B cell (primary cell): ENCODE measurements around the gene CD247. TPM values are rescaled to one million over a fixed set of nuclear protein-coding genes. Genes with fewer than 3 reads are reported as not detected.

Experiments
- ATAC-seq: fragments of 200-7000 bp; cut with Tn5 transposase; one replicate; pipeline ENCODE4 v1.10.0; 2021; ENCODE audit warnings: low read depth, mild to moderate bottlenecking, moderate number of reproducible peaks, moderate library complexity
- CTCF ChIA-PET: fragments of 350-600 bp; sonication (Branson Sonifier 250); formaldehyde crosslinking; loops from one replicate; lab custom pipeline; 2021; ENCODE audit warnings: antibody characterized with exemption, inconsistent platforms; lab: Charles Lee
- POLR2A ChIA-PET: fragments of 350-600 bp; sonication (Branson Sonifier 250); formaldehyde crosslinking; loops from one replicate; lab custom pipeline; 2021; ENCODE audit warnings: antibody characterized with exemption; lab: Charles Lee
- DNase-seq: peaks from one replicate; pipeline ENCODE4 v3.0.0; 2013
- H2AFZ ChIP-seq: 2 replicates; pipeline ENCODE4 v1.6.1; 2012; ENCODE audit warnings: mild to moderate bottlenecking, low read depth, low read length; ENCODE audit not compliant: insufficient read depth, poor library complexity, severe bottlenecking
- H3K27ac ChIP-seq, 2 donors: 1 replicate in 1 of 2; 2 replicates in 1 of 2; pipeline ENCODE4 v1.5.1; 2012 to 2013; ENCODE audit warnings: low read length in 2 of 2, mild to moderate bottlenecking in 2 of 2, moderate library complexity in 1 of 2
- H3K27me3 ChIP-seq, 4 experiments: fragments of 200-600 bp in 1 of 4; sonication (generic) in 1 of 4; replicated peaks in 1 of 4; 1 replicate in 2 of 4; 2 replicates in 2 of 4; pipeline versions ENCODE4 v1.6.1 to v1.7.0; 2013 to 2016; ENCODE audit warnings: low read length in 3 of 4, mild to moderate bottlenecking in 2 of 4, mixed read lengths in 1 of 4, moderate library complexity in 1 of 4; ENCODE audit not compliant: insufficient read depth in 4 of 4, control insufficient read depth in 3 of 4; ENCODE audit errors: control extremely low read depth in 1 of 4
- H3K36me3 ChIP-seq, 2 experiments: replicated peaks in 1 of 2; 1 replicate in 1 of 2; 2 replicates in 1 of 2; pipeline versions ENCODE4 v1.6.1 to v1.7.1; 2013; ENCODE audit warnings: low read length in 1 of 2; ENCODE audit not compliant: insufficient read depth in 2 of 2, control insufficient read depth in 1 of 2; ENCODE audit errors: control extremely low read depth in 1 of 2, extremely low read depth in 1 of 2
- H3K4me1 ChIP-seq, 2 donors: fragments of 200-600 bp in 1 of 2; sonication (generic) in 1 of 2; 1 replicate in 1 of 2; 2 replicates in 1 of 2; pipeline versions ENCODE4 v1.5.1 to v1.6.1; 2013 to 2017; ENCODE audit warnings: low read length in 2 of 2; ENCODE audit not compliant: control insufficient read depth in 2 of 2, insufficient read depth in 2 of 2
- H3K4me2 ChIP-seq: replicated peaks from 2 replicates; pipeline ENCODE3; 2012; ENCODE audit warnings: mild to moderate bottlenecking, low read depth, low read length; ENCODE audit not compliant: poor library complexity, severe bottlenecking
- H3K4me3 ChIP-seq, 5 experiments: fragments of 200-600 bp in 1 of 5; sonication (generic) in 1 of 5; 1 replicate in 3 of 5; 2 replicates in 2 of 5; pipeline versions ENCODE4 v1.5.1 to v1.7.0; 2011 to 2016; ENCODE audit warnings: low read length in 4 of 5, mild to moderate bottlenecking in 4 of 5, low read depth in 2 of 5, control low read depth in 1 of 5, moderate library complexity in 1 of 5; ENCODE audit not compliant: insufficient read depth in 1 of 5; ENCODE audit errors: control extremely low read depth in 1 of 5, extremely low read depth in 1 of 5
- H3K79me2 ChIP-seq: fragments of 200-600 bp; sonication (generic); one replicate; pipeline ENCODE4 v1.6.0; 2016; ENCODE audit warnings: low read length; ENCODE audit not compliant: control insufficient read depth, insufficient read depth
- H3K9ac ChIP-seq: fragments of 200-600 bp; sonication (generic); 2 replicates; pipeline ENCODE4 v1.6.1; 2017; ENCODE audit warnings: mild to moderate bottlenecking, low read length, moderate library complexity
- H3K9me3 ChIP-seq, 3 donors: one replicate each; pipeline versions ENCODE4 v1.6.1 to v1.7.1; 2013; ENCODE audit warnings: low read length in 2 of 3; ENCODE audit not compliant: control insufficient read depth in 2 of 3, insufficient read depth in 1 of 3; ENCODE audit errors: control extremely low read depth in 1 of 3
- H4K20me1 ChIP-seq: 2 replicates; pipeline ENCODE4 v1.6.0; 2012; ENCODE audit warnings: mild to moderate bottlenecking, low read length; ENCODE audit not compliant: insufficient read depth, control insufficient read depth, poor library complexity, severe bottlenecking
- H3K27ac Mint-ChIP-seq: one replicate; pipeline ENCODE4 v1.8.0; 2021; ENCODE audit warnings: mixed read lengths
- H3K27me3 Mint-ChIP-seq: one replicate; pipeline ENCODE4 v1.8.0; 2021; ENCODE audit warnings: mixed read lengths
- H3K4me1 Mint-ChIP-seq: one replicate; pipeline ENCODE4 v1.8.0; 2021; ENCODE audit warnings: mixed read lengths
- H3K4me3 Mint-ChIP-seq: one replicate; pipeline ENCODE4 v1.8.0; 2021; ENCODE audit warnings: mixed read lengths
- H3K9me3 Mint-ChIP-seq: one replicate; pipeline ENCODE4 v1.8.0; 2022; ENCODE audit warnings: mixed read lengths; ENCODE audit not compliant: insufficient read depth
- CTCF ChIP-seq: fragments of 200-600 bp; IDR thresholded peaks from one replicate; pipeline ENCODE4 v1.8.0; 2022; ENCODE audit warnings: antibody characterized with exemption, mild to moderate bottlenecking
- EZH2 ChIP-seq: IDR thresholded peaks from 2 replicates; pipeline ENCODE4 v1.6.1; 2012; ENCODE audit warnings: borderline replicate concordance, low read depth, mild to moderate bottlenecking, moderate library complexity, low read length; ENCODE audit not compliant: insufficient read depth, poor library complexity, severe bottlenecking
- WGBS: methylation state at CpG from one replicate; pipeline ENCODE4 v1.1.5; 2013; ENCODE audit warnings: missing lambda C conversion rate; ENCODE audit not compliant: insufficient coverage; 5-methylcytosine and 5-hydroxymethylcytosine counted together
- intact Hi-C: fragments of 100-400 bp; cut with micrococcal nuclease; formaldehyde crosslinking; loops from one replicate; pipeline ENCODE4 v1.10.0; 2022
- polyA plus RNA-seq: library from polyadenylated mRNA; depleted of rRNA; stranded (reverse); fragments of >200 nt; gene quantifications from 2 replicates; pipeline ENCODE4 v1.2.3, GENCODE V29; 2012
- total RNA-seq, 2 donors: library from RNA; stranded (reverse); fragments of 120-200 nt in 1 of 2; gene quantifications; 1 replicate in 1 of 2; 2 replicates in 1 of 2; pipeline versions ENCODE4 v1.2.3 to v1.2.4, GENCODE V29; 2013 to 2022

Gene CD247
- total and polyA plus RNA-seq, 2 donors (not counting 1 experiment from before 2014, with no cell fraction given), result 2.5 to 10.8 TPM

GRCh38 chr1:167429612-167430011 lies 88.7 kb downstream of the CD247 start:
- Mint-ChIP-seq H3K27me3 (no peaks in the 10 kb centered on the region), H3K4me1 (peaks cover 50% of the 10 kb centered on the region), H3K4me3 (peak overlapping the region; percentile 84), H3K9me3 (no peaks in the 10 kb centered on the region), H3K27ac (peak overlapping the region; percentile 97)
- no peaks in the 10 kb centered on the region for H3K27me3 ChIP-seq
- DNase-seq, result no peak
- peaks cover 37 to 54% of the 10 kb centered on the region in 2 donors for H3K4me1 ChIP-seq
- TF ChIP-seq CTCF, result no peak
- TF ChIP-seq EZH2, result no peak
- peaks cover 0 to 8% (median 0%) of the 10 kb centered on the region in 3 donors for H3K9me3 ChIP-seq
- peak overlapping the region; percentile 57 for H3K4me2 ChIP-seq
- POLR2A ChIA-PET, result interaction anchor here (0.7 kb wide), 1 partner anchor 11 kb away, joined by 3 read pairs; no protein-coding TSS in a partner anchor
- H3K79me2 ChIP-seq, result no peaks in the 10 kb centered on the region
- H3K36me3 ChIP-seq, result no peaks in the 10 kb centered on the region
- H4K20me1 ChIP-seq, result no peaks in the 10 kb centered on the region
- H2AFZ ChIP-seq, result no peak overlapping the region
- no peak overlapping the region for H3K9ac ChIP-seq
- CTCF ChIA-PET, result interaction anchor here (1.0 to 6.1 kb wide), 8 partner anchors 8 to 371 kb away, joined by 3 to 51 read pairs (median 4); no protein-coding TSS in a partner anchor
- intact Hi-C loops, result loop anchor here (1.0 to 10.0 kb wide), 5 partner anchors 10 to 207 kb away; partner anchors contain the start of gene POU2F1
- no peak for ATAC-seq
- 59% methylated on average over 2 of the region's 2 CpGs for WGBS
- peak overlapping the region; percentile 71 for H3K27ac ChIP-seq
- no peak overlapping the region for H3K4me3 ChIP-seq

DNA sequence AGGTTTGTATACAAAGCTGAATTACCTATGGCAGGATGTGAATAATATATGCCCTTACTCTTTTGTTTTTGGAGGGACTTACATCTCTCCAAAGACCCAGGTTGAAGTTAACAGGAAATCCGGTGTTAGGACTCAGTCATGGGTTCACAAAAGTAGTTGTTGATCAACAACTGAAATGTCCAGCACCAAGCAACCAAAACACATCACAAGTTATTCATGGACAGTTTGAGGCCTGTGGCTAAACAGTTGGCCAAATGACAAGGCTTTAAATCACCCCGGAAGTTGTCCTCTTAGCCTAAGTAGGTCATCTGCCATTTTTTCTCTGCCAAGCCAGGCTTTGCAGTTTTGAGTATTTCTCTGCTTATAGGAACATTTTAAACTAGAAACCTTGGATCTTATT lies 89.9 kb downstream of the CD247 start:
- H3K4me1 Mint-ChIP-seq, result peaks cover 44% of the 10 kb centered on the region
- Histone ChIP-seq H3K4me3 (no peak overlapping the region), H3K4me2 (no peak overlapping the region), H3K79me2 (no peaks in the 10 kb centered on the region), H3K4me1 (peaks cover 37 to 46% of the 10 kb centered on the region in 2 donors), H3K9me3 (peaks cover 0 to 8% (median 0%) of the 10 kb centered on the region in 3 donors), H2AFZ (no peak overlapping the region), H3K27ac (no peak overlapping the region), H3K27me3 (no peaks in the 10 kb centered on the region), H3K9ac (no peak overlapping the region), H3K36me3 (no peaks in the 10 kb centered on the region), H4K20me1 (no peaks in the 10 kb centered on the region)
- intact Hi-C loops, result no loop called here
- POLR2A ChIA-PET, result no interaction called here
- H3K27me3 Mint-ChIP-seq, result no peaks in the 10 kb centered on the region
- WGBS, result 100% methylated on average over 2 of the region's 2 CpGs
- no peaks in the 10 kb centered on the region for H3K9me3 Mint-ChIP-seq
- DNase-seq (no peak), ATAC-seq (no peak)
- TF ChIP-seq CTCF, result no peak
- TF ChIP-seq EZH2, result no peak
- H3K27ac Mint-ChIP-seq, result peak overlapping the region; percentile 26
- CTCF ChIA-PET, result interaction anchor here (0.7 to 6.1 kb wide), 3 partner anchors 14 to 208 kb away, joined by 3 to 51 read pairs (median 4); partner anchors contain the start of gene POU2F1
- no peak overlapping the region for H3K4me3 Mint-ChIP-seq
